ENCODE measurements around the gene NPR2. TPM values are rescaled to one million over a fixed set of nuclear protein-coding genes. Genes with fewer than 3 reads are reported as not detected.

The NPR2 gene
- total RNA-seq, 2 experiments from 2014 or later: 7.5 to 7.8 TPM

GRCh38 chr9:35836595-35836994 lies 45.2 kb downstream of the NPR2 start:
- POLR2A ChIA-PET: no interaction called here

GRCh38 chr9:35839926-35840325 lies 48.5 kb downstream of the NPR2 start:
- POLR2A ChIA-PET: interaction anchor here (0.7 kb wide), 1 partner anchor 11 kb away, joined by 3 read pairs; the partner anchor contains the start of genes FAM221B and TMEM8B
- CTCF ChIA-PET: interaction anchor here (0.7 to 2.9 kb wide), 3 partner anchors 14 to 49 kb away, joined by 3 to 11 read pairs (median 3); no protein-coding TSS in a partner anchor
- Mint-ChIP-seq H3K4me1 (ENCODE audit: low read depth) (peaks cover 11% of the 10 kb centered on the region), H3K4me3 (no peak overlapping the region), H3K36me3 (ENCODE audit: low read depth) (no peaks in the 10 kb centered on the region), H3K27me3 (no peaks in the 10 kb centered on the region), H3K27ac (no peak overlapping the region), H3K9me3 (no peaks in the 10 kb centered on the region)
- DNase-seq: no peak
- intact Hi-C loops (cut with micrococcal nuclease): no loop called here
- no peak for ATAC-seq
- TF ChIP-seq CTCF (IDR thresholded peaks at IDR 0.05): no peak

More at GRCh38 chr9:35836595-35836994, 45.2 kb downstream of the NPR2 start:
- Mint-ChIP-seq H3K27ac (no peak overlapping the region), H3K9me3 (no peaks in the 10 kb centered on the region), H3K4me1 (ENCODE audit: low read depth) (peaks cover 6% of the 10 kb centered on the region), H3K4me3 (no peak overlapping the region), H3K27me3 (no peaks in the 10 kb centered on the region), H3K36me3 (ENCODE audit: low read depth) (no peaks in the 10 kb centered on the region)
- intact Hi-C loops (cut with micrococcal nuclease): no loop called here
- DNase-seq (no peak), ATAC-seq (no peak)
- no peak for TF ChIP-seq CTCF (IDR thresholded peaks at IDR 0.05)
- CTCF ChIA-PET: interaction anchor here (2.0 to 5.7 kb wide), 4 partner anchors 9 to 47 kb away, joined by 10 to 42 read pairs (median 23); partner anchors contain the start of gene NPR2

- intact Hi-C loops (cut with micrococcal nuclease): no loop called here
- H3K9me3 Mint-ChIP-seq: no peaks in the 10 kb centered on the region
- no peak for TF ChIP-seq CTCF (IDR thresholded peaks at IDR 0.05)
- ATAC-seq: no peak
- H3K4me3 Mint-ChIP-seq: no peak overlapping the region
- H3K4me1 Mint-ChIP-seq (ENCODE audit: low read depth): peaks cover 22% of the 10 kb centered on the region
- H3K27me3 Mint-ChIP-seq: no peaks in the 10 kb centered on the region
- DNase-seq: no peak
- POLR2A ChIA-PET: no interaction called here
- H3K27ac Mint-ChIP-seq: no peak overlapping the region
- CTCF ChIA-PET: no interaction called here
- H3K36me3 Mint-ChIP-seq (ENCODE audit: low read depth): no peaks in the 10 kb centered on the region
Observed at GRCh38 chr9:35840881-35841644, 49.7 kb downstream of the NPR2 start.

GRCh38 chr9:35841645-35841900 lies 50.2 kb downstream of the NPR2 start:
- Mint-ChIP-seq H3K4me1 (ENCODE audit: low read depth) (peaks cover 22% of the 10 kb centered on the region), H3K9me3 (no peaks in the 10 kb centered on the region), H3K4me3 (no peak overlapping the region), H3K27me3 (no peaks in the 10 kb centered on the region), H3K27ac (no peak overlapping the region), H3K36me3 (ENCODE audit: low read depth) (no peaks in the 10 kb centered on the region)
- TF ChIP-seq CTCF (IDR thresholded peaks at IDR 0.05): no peak
- ChIA-PET CTCF (interaction anchor here (1.4 kb wide), 1 partner anchor 62 kb away, joined by 5 read pairs; no protein-coding TSS in a partner anchor), POLR2A (no interaction called here)
- intact Hi-C loops (cut with micrococcal nuclease): no loop called here
- DNase-seq (no peak), ATAC-seq (no peak)

GRCh38 chr9:35842020-35842745 lies 50.8 kb downstream of the NPR2 start:
- no peak overlapping the region for H3K4me3 Mint-ChIP-seq
- TF ChIP-seq CTCF (IDR thresholded peaks at IDR 0.05): no peak
- peaks cover 26% of the 10 kb centered on the region for H3K4me1 Mint-ChIP-seq (ENCODE audit: low read depth)
- no peak overlapping the region for H3K27ac Mint-ChIP-seq
- H3K9me3 Mint-ChIP-seq: no peaks in the 10 kb centered on the region
- DNase-seq (no peak), ATAC-seq (no peak)
- no peaks in the 10 kb centered on the region for H3K36me3 Mint-ChIP-seq (ENCODE audit: low read depth)
- intact Hi-C loops (cut with micrococcal nuclease): no loop called here
- POLR2A ChIA-PET: no interaction called here
- CTCF ChIA-PET: interaction anchor here (0.6 to 1.8 kb wide), 3 partner anchors 16 to 104 kb away, joined by 3 to 5 read pairs (median 5); no protein-coding TSS in a partner anchor
- no peaks in the 10 kb centered on the region for H3K27me3 Mint-ChIP-seq

Data from activated CD8-positive, alpha-beta T cell treated with anti-CD3 and anti-CD28 coated beads for 36 hours (primary cell).